K562 (cell line): Measurements from ENCODE around the gene HCCS. TPM values are rescaled to one million over a fixed set of nuclear protein-coding genes. Genes with fewer than 3 reads are reported as not detected.

Experiments used
- ATAC-seq: fragments of 200-7000 bp; cut with Tn5 transposase; 3 replicates; pipeline ENCODE4 v1.9.1; 2020; ENCODE audit warnings: moderate library complexity
- BruUV-seq: library from RNA; stranded (reverse); fragments of 400-500 nt; replicated peaks from 2 replicates; lab custom pipeline; 2021; lab: Mats Ljungman, UMichigan
- CTCF ChIA-PET: fragments of 300-600 bp; formaldehyde crosslinking; extraction: SDS; loops from one replicate; lab custom pipeline; 2021; ENCODE audit warnings: low intra/inter-chr PET ratio; lab: Yijun Ruan, JAX
- POLR2A ChIA-PET: fragments of 300-600, 350-650 bp; sonication (Branson Sonifier 250); formaldehyde crosslinking; extraction: SDS; loops from one replicate; lab custom pipeline; 2021; ENCODE audit warnings: antibody characterized with exemption, inconsistent platforms; lab: Yijun Ruan, JAX
- DNase-seq, 4 experiments: peaks; one replicate each; pipeline versions ENCODE4 v3.0.0 to v3.0.0-alpha.2; 2011 to 2018; ENCODE audit warnings: low spot score in 3 of 4, mixed read lengths in 3 of 4; ENCODE audit errors: extremely low read depth in 1 of 4
- FAIRE-seq: peaks from 2 replicates; lab custom pipeline; 2011; peaks lifted over from hg19 to GRCh38; lab: Jason Lieb, UNC
- H2AFZ ChIP-seq: 2 replicates; pipeline ENCODE4 v1.6.0; 2011; ENCODE audit warnings: low read depth, low read length, control low read depth, inconsistent platforms
- H3K27ac ChIP-seq: fragments of 200-600 bp; 3 replicates; pipeline ENCODE4 v1.8.0; 2011; ENCODE audit warnings: low read depth, mild to moderate bottlenecking, control low read depth, inconsistent platforms, low read length, moderate library complexity, mixed read lengths; ENCODE audit errors: extremely low read depth
- H3K27me3 ChIP-seq, 2 experiments: fragments of 300-600 bp in 1 of 2; 2 replicates in 1 of 2; 3 replicates in 1 of 2; pipeline versions ENCODE4 v1.6.0 to v1.8.0; 2011; ENCODE audit warnings: inconsistent platforms in 2 of 2, low read length in 2 of 2, mild to moderate bottlenecking in 1 of 2, mixed read lengths in 1 of 2, moderate library complexity in 1 of 2; ENCODE audit not compliant: control insufficient read depth in 2 of 2, insufficient read depth in 2 of 2
- H3K36me3 ChIP-seq: fragments of 300-600 bp; 3 replicates; pipeline ENCODE4 v1.8.0; 2011; ENCODE audit warnings: mild to moderate bottlenecking, low read length, inconsistent platforms; ENCODE audit not compliant: control insufficient read depth, insufficient read depth
- H3K4me1 ChIP-seq, 2 experiments: fragments of 200-600 bp in 1 of 2; replicated peaks in 1 of 2; 2 replicates in 1 of 2; 3 replicates in 1 of 2; pipeline versions ENCODE4 v1.5.1 to v1.8.0; 2011; ENCODE audit warnings: inconsistent platforms in 2 of 2, low read length in 2 of 2, mild to moderate bottlenecking in 1 of 2, mixed read lengths in 1 of 2, moderate library complexity in 1 of 2; ENCODE audit not compliant: control insufficient read depth in 2 of 2, insufficient read depth in 2 of 2
- H3K4me2 ChIP-seq: 2 replicates; pipeline ENCODE4 v1.6.1; 2011; ENCODE audit warnings: low read length, control low read depth, inconsistent platforms, mixed read lengths; ENCODE audit not compliant: insufficient read depth
- H3K4me3 ChIP-seq: fragments of 200-600 bp; sonication (generic), shearing (Covaris generic); 2 replicates; pipeline ENCODE4 v1.5.1; 2016; ENCODE audit warnings: control low read depth, inconsistent platforms
- H3K79me2 ChIP-seq: fragments of 200-600 bp; 3 replicates; pipeline ENCODE4 v1.8.0; 2011; ENCODE audit warnings: low read length, inconsistent platforms; ENCODE audit not compliant: control insufficient read depth, insufficient read depth
- H3K9ac ChIP-seq, 2 experiments: 2 replicates each; pipeline versions ENCODE4 v1.6.0 to v1.6.1; 2011; ENCODE audit warnings: low read depth in 2 of 2, low read length in 2 of 2, control low read depth in 1 of 2, inconsistent platforms in 1 of 2, mild to moderate bottlenecking in 1 of 2, mixed read lengths in 1 of 2; ENCODE audit not compliant: insufficient read depth in 1 of 2
- H3K9me1 ChIP-seq: one replicate; pipeline ENCODE4 v1.6.0; 2011; ENCODE audit warnings: inconsistent platforms, mild to moderate bottlenecking, low read length, moderate library complexity; ENCODE audit not compliant: control insufficient read depth, insufficient read depth
- H3K9me3 ChIP-seq: replicated peaks from 2 replicates; pipeline ENCODE4 v1.5.1; 2011; ENCODE audit warnings: low read depth, low read length, inconsistent platforms; ENCODE audit not compliant: control insufficient read depth, insufficient read depth
- H4K20me1 ChIP-seq: replicated peaks from 2 replicates; pipeline ENCODE4 v1.6.1; 2011; ENCODE audit warnings: low read length, inconsistent platforms, mixed read lengths; ENCODE audit not compliant: control insufficient read depth, insufficient read depth
- CBFA2T3 ChIP-seq: fragments of 450-650 bp; IDR thresholded peaks from 2 replicates; pipeline ENCODE4 v1.6.1; 2017
- CCAR2 ChIP-seq: fragments of 200-400 bp; formaldehyde crosslinking; IDR thresholded peaks from 2 replicates; pipeline ENCODE4 v1.6.1; 2017; ENCODE audit warnings: mild to moderate bottlenecking, low read depth, low read length
- EP300 ChIP-seq: IDR thresholded peaks from 2 replicates; pipeline ENCODE4 v1.6.1; 2012; ENCODE audit warnings: low read length, improper control_type of control experiment
- HCFC1 ChIP-seq: IDR thresholded peaks from 2 replicates; pipeline ENCODE4 v1.6.1; 2012; ENCODE audit warnings: low read depth, low read length, improper control_type of control experiment
- LARP7 ChIP-seq: fragments of 450-650 bp; IDR thresholded peaks from 2 replicates; pipeline ENCODE4 v1.6.1; 2016
- MXD1 ChIP-seq: fragments of 250-450 bp; sonication (Bioruptor Pico); IDR thresholded peaks from 2 replicates; pipeline ENCODE4 v1.8.0; 2021; ENCODE audit warnings: borderline replicate concordance, mild to moderate bottlenecking, moderate library complexity; ENCODE audit not compliant: poor library complexity, severe bottlenecking
- NFRKB ChIP-seq: fragments of 450-650 bp; IDR thresholded peaks from 2 replicates; pipeline ENCODE4 v1.6.1; 2016; ENCODE audit warnings: low read depth
- NR1H2 ChIP-seq: sonication (generic); formaldehyde crosslinking; IDR thresholded peaks from 2 replicates; pipeline ENCODE4 v1.4.0; 2020; ENCODE audit warnings: mild to moderate bottlenecking, missing genetic modification reagents
- XRCC4 ChIP-seq: IDR thresholded peaks from one replicate; pipeline ENCODE4 v1.6.1; 2011; ENCODE audit not compliant: insufficient read depth, insufficient read length; ENCODE audit errors: extremely low read depth
- WGBS: fragments of 100-300 bp; shearing (Covaris generic); methylation state at CpG from one replicate; pipeline ENCODE4 v1.1.6; 2016; ENCODE audit warnings: low coverage, mixed read lengths; ENCODE audit not compliant: insufficient coverage; ENCODE audit errors: missing lambda C conversion rate; 5-methylcytosine and 5-hydroxymethylcytosine counted together
- in situ Hi-C: fragments of 300-500 bp; cut with MboI; formaldehyde crosslinking; loops from 4 replicates; pipeline ENCODE4 v1.15.0; 2018; ENCODE audit warnings: inconsistent platforms, mixed read lengths
- intact Hi-C: fragments of 100-400 bp; cut with micrococcal nuclease; formaldehyde crosslinking; loops from 2 replicates; pipeline ENCODE4 v1.14.2; 2022
- polyA plus RNA-seq, 8 experiments: library from polyadenylated mRNA; depleted of rRNA in 4 of 8; stranded (reverse) in 5 of 8; unstranded in 3 of 8; fragments of >200 nt; fragmentation: Nextera tagmentation in 2 of 8; fragmentation: Illumina TruSeq in 1 of 8; extraction: Ambion mirVana in 2 of 8; extraction: Trizol in 1 of 8; gene quantifications; 2 replicates each; pipeline versions ENCODE4 v1.2.1 to v1.2.3, GENCODE V29; 2011 to 2014; ENCODE audit warnings: inconsistent platforms in 1 of 8, missing spikeins in 1 of 8
- total RNA-seq, 7 experiments: library from RNA; depleted of rRNA in 6 of 7; stranded (reverse); fragments of >200 nt in 6 of 7; fragmentation: Illumina TruSeq in 2 of 7; extraction: Trizol in 2 of 7; gene quantifications; 2 replicates each; pipeline versions ENCODE4 v1.2.1 to v1.2.3, GENCODE V29; 2011 to 2021; ENCODE audit warnings: low replicate concordance in 1 of 7
- TF ChIP-seq, protein P1 (sequence below), 2 experiments: IDR thresholded peaks in 1 of 2; conservative IDR thresholded peaks in 1 of 2; 2 replicates each; pipeline ENCODE4 v1.6.1; 2016; ENCODE audit warnings: low read depth in 2 of 2, mild to moderate bottlenecking in 1 of 2, missing compliant biosample characterization in 1 of 2, missing genetic modification characterization in 1 of 2, moderate library complexity in 1 of 2
- TF ChIP-seq, protein P2 (sequence below): sonication (generic); formaldehyde crosslinking; IDR thresholded peaks from 2 replicates; pipeline ENCODE4 v1.8.0; 2023; ENCODE audit warnings: missing genetic modification reagents, mild to moderate bottlenecking, borderline replicate concordance
- TF ChIP-seq, protein P3 (sequence below): fragments of 250-450 bp; sonication (Bioruptor Pico); IDR thresholded peaks from 2 replicates; pipeline ENCODE4 v1.8.0; 2022; ENCODE audit warnings: moderate library complexity, mild to moderate bottlenecking, inconsistent platforms

HCCS gene
- total and polyA plus RNA-seq, 9 of the 15 experiments (the other 6 are each of a cell fraction or from before 2014, with no cell fraction given), result 22.9 to 81.5 (median 66.9) TPM

DNA sequence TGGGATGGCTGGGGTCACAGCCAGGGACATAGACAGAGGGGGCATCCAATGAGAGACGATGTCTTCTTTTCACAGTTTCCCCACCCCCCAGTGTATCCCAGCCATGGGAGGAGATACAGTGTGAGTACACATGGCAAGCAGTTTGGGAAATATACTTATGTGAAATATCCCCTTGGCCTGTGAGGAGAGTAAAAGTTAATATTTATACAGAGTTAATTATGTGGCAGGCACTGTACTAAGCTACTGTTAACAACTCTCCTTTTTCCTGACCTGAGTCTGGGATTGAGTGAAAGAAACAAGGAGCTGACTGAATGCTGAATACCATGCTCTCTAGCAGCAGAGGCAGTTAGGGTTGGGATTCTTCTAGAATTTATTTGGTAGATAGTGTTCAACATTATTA lies 35.3 kb downstream of the HCCS start:
- H4K20me1 ChIP-seq, result no peaks in the 10 kb centered on the region
- POLR2A ChIA-PET, result interaction anchor here (0.7 to 0.8 kb wide), 2 partner anchors 208 to 239 kb away, joined by 3 read pairs; no protein-coding TSS in a partner anchor
- no TSS peak for BruUV-seq
- CTCF ChIA-PET, result interaction anchor here (0.8 to 6.2 kb wide), 2 partner anchors 384 to 397 kb away, joined by 4 to 91 read pairs; no protein-coding TSS in a partner anchor
- WGBS, result 86% methylated on average over 1 of the region's 1 CpG
- H3K79me2 ChIP-seq, result no peaks in the 10 kb centered on the region
- in situ Hi-C loops, result loop anchor here (5.0 kb wide), 3 partner anchors 221 to 626 kb away; no protein-coding TSS in a partner anchor
- no peak overlapping the region for H2AFZ ChIP-seq
- H3K27me3 ChIP-seq, result no peaks in the 10 kb centered on the region
- H3K9me1 ChIP-seq, result no peaks in the 10 kb centered on the region
- no peaks in the 10 kb centered on the region for H3K9me3 ChIP-seq
- no peak overlapping the region for H3K9ac ChIP-seq
- DNase-seq, result no peak
- ATAC-seq, result no peak
- H3K27ac ChIP-seq, result no peak overlapping the region
- intact Hi-C loops, result no loop called here
- no peaks in the 10 kb centered on the region; a peak in 2 of 5 replicates for H3K4me1 ChIP-seq
- H3K36me3 ChIP-seq, result peaks cover 53% of the 10 kb centered on the region
- no peak for FAIRE-seq
- H3K4me2 ChIP-seq, result no peak overlapping the region
- no peak overlapping the region for H3K4me3 ChIP-seq
- TF ChIP-seq XRCC4 (no peak), CCAR2 (no peak), MXD1 (CRISPR knock-in tag) (no peak), LARP7 (no peak), NFRKB (no peak), EP300 (no peak), CBFA2T3 (no peak), NR1H2 (CRISPR knock-in tag) (no peak), HCFC1 (no peak)
- TF ChIP-seq, protein P1, sequence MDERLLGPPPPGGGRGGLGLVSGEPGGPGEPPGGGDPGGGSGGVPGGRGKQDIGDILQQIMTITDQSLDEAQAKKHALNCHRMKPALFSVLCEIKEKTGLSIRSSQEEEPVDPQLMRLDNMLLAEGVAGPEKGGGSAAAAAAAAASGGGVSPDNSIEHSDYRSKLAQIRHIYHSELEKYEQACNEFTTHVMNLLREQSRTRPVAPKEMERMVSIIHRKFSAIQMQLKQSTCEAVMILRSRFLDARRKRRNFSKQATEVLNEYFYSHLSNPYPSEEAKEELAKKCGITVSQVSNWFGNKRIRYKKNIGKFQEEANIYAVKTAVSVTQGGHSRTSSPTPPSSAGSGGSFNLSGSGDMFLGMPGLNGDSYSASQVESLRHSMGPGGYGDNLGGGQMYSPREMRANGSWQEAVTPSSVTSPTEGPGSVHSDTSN (CRISPR knock-in tag; IDR thresholded peaks at IDR 0.05; ENCODE audit: low read depth), result no peak
- TF ChIP-seq, protein P1 (tag; conservative IDR thresholded peaks at IDR 0.05; ENCODE audit: low read depth), result no peak
- TF ChIP-seq, protein P2, sequence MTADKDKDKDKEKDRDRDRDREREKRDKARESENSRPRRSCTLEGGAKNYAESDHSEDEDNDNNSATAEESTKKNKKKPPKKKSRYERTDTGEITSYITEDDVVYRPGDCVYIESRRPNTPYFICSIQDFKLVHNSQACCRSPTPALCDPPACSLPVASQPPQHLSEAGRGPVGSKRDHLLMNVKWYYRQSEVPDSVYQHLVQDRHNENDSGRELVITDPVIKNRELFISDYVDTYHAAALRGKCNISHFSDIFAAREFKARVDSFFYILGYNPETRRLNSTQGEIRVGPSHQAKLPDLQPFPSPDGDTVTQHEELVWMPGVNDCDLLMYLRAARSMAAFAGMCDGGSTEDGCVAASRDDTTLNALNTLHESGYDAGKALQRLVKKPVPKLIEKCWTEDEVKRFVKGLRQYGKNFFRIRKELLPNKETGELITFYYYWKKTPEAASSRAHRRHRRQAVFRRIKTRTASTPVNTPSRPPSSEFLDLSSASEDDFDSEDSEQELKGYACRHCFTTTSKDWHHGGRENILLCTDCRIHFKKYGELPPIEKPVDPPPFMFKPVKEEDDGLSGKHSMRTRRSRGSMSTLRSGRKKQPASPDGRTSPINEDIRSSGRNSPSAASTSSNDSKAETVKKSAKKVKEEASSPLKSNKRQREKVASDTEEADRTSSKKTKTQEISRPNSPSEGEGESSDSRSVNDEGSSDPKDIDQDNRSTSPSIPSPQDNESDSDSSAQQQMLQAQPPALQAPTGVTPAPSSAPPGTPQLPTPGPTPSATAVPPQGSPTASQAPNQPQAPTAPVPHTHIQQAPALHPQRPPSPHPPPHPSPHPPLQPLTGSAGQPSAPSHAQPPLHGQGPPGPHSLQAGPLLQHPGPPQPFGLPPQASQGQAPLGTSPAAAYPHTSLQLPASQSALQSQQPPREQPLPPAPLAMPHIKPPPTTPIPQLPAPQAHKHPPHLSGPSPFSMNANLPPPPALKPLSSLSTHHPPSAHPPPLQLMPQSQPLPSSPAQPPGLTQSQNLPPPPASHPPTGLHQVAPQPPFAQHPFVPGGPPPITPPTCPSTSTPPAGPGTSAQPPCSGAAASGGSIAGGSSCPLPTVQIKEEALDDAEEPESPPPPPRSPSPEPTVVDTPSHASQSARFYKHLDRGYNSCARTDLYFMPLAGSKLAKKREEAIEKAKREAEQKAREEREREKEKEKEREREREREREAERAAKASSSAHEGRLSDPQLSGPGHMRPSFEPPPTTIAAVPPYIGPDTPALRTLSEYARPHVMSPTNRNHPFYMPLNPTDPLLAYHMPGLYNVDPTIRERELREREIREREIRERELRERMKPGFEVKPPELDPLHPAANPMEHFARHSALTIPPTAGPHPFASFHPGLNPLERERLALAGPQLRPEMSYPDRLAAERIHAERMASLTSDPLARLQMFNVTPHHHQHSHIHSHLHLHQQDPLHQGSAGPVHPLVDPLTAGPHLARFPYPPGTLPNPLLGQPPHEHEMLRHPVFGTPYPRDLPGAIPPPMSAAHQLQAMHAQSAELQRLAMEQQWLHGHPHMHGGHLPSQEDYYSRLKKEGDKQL, result no peak
- TF ChIP-seq, protein P3, sequence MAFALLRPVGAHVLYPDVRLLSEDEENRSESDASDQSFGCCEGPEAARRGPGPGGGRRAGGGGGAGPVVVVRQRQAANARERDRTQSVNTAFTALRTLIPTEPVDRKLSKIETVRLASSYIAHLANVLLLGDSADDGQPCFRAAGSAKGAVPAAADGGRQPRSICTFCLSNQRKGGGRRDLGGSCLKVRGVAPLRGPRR, result no peak
